GM12872 (cell line): Measurements from ENCODE around the gene SMPD2.

Experiments used
- TF ChIP-seq, protein P1 (sequence below): IDR thresholded peaks from 3 replicates; pipeline ENCODE4 v1.5.1; 2011; ENCODE audit warnings: low read depth, mild to moderate bottlenecking, low read length, moderate library complexity; ENCODE audit not compliant: insufficient read depth

Gene SMPD2

DNA sequence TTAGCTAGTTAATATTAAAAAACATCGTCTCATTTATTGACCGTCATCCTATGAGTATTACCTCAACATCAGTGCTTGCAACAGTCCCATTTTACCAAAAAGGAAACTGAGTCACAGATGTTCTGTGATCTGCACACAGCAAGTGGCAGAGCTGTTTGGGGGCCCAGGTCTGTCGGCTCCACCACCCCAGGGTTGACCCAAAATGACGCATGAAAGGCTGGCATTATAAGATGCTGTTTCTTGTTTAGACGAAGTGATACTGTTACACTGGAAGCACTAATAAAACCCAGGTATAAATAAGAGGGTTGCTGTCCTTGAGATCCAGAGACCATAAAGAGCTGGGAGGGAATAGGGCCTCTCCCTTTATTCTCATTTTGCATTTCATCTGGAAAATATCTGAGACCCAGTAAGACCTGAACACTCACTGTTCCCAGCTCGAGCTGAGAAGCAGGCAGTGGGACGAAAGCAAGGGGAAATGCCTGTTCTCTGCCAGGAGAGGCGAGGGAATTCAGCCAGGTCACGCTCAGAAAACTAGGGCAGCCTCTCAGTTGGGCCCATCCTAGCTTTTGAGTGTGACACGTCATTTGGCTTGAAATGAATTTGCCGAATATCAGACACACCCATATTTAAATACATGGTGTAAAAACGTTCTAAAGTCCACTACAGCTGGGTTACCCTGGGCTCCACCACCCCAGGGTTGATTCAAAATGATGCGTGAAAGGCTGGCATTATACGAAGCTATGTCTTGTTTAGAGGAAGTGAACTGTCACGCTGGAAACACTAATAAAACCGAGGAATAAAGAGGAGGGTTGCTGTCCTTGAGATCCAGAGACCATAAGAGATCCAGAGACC, 16.4 kb downstream of the SMPD2 start:
- TF ChIP-seq, protein P1, sequence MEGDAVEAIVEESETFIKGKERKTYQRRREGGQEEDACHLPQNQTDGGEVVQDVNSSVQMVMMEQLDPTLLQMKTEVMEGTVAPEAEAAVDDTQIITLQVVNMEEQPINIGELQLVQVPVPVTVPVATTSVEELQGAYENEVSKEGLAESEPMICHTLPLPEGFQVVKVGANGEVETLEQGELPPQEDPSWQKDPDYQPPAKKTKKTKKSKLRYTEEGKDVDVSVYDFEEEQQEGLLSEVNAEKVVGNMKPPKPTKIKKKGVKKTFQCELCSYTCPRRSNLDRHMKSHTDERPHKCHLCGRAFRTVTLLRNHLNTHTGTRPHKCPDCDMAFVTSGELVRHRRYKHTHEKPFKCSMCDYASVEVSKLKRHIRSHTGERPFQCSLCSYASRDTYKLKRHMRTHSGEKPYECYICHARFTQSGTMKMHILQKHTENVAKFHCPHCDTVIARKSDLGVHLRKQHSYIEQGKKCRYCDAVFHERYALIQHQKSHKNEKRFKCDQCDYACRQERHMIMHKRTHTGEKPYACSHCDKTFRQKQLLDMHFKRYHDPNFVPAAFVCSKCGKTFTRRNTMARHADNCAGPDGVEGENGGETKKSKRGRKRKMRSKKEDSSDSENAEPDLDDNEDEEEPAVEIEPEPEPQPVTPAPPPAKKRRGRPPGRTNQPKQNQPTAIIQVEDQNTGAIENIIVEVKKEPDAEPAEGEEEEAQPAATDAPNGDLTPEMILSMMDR, result no peak

DNA sequence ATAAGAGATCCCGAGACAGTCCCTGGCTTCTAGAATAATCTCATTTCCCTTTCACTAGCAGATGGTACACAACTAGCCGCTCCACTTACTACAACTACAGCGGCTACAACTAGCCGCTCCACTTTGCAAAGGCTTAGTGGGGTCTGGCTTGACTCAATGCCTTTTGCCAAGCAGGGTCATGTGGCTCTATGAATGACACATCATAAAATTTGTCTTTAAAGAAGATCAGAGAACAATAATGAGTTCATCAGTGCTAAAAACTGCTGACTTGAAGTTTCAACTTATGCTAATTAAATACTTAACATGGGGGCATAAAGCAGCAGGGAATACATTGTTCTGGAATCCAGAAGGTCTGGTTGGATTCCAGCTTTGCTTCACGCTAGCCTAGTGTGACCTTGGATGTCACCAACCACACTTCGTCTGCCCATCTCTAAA, 17.1 kb downstream of the SMPD2 start:
- TF ChIP-seq, protein P1, result no peak

DNA sequence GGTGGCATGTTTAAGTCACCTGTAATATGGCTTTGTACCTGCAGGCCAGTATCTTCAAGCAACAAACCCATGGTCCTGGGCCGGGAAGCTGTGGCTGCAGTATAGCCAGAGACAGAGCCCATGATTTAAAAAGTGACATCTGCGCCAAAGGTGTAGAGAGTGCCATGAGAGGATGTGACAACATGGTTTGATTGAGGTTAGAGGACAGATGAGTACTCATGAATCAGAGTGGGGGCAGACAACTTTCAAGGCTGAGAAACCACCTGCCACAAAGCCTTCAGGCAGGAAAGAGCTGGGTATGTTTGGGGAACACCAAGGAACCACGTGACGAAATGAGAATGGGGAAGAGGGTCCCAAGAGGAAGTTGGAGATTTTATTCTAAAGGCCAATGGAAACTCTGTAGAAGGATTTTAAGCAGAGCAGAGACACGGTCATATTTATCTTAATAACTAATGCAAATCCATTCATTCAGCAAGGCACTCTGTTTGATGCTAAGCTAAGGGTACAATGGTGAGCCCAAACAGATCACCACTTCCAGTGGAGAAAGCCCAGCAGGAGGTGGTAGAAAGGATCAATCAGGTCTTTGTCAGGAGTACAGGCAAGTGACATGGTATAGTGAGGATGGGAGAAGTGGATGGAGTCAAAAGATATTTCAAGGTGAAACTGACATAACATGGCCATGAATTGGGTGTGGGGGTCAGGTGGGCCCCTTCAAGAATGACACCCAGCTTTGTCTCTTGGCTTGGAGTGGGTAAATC, 18.4 kb downstream of the SMPD2 start:
- TF ChIP-seq, protein P1, result no peak

DNA sequence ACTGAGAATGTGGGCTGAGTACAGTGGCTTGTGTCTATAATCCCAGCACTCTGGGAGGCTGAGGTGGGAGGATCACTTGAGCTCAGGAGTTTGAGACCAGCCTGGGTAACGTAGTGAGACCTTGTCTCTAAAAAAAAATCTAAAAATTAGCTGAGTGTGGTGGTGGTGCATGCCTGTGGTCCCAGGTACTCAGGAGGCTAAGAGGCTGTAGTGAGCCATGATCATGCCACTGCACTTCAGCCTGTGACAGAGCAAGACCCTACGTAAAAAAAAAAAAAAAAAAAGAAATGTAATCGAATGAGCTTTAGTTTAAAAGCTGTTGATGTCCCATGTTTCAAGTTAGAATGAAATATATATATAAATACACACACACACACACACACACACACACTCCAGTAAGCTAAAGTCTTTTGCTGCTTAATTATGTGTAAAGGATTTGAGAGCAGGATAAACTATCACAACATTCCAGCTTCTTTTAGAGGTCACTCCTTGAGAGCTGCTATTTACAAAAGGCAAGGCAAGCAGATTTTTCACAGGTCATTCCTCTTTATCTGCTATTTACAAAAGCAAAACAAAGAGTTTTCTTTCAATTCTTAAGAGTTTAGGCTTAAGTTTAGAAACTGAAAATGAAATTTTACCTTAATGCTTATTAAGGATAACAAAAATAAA, 19.8 kb downstream of the SMPD2 start:
- TF ChIP-seq, protein P1, result no peak

DNA sequence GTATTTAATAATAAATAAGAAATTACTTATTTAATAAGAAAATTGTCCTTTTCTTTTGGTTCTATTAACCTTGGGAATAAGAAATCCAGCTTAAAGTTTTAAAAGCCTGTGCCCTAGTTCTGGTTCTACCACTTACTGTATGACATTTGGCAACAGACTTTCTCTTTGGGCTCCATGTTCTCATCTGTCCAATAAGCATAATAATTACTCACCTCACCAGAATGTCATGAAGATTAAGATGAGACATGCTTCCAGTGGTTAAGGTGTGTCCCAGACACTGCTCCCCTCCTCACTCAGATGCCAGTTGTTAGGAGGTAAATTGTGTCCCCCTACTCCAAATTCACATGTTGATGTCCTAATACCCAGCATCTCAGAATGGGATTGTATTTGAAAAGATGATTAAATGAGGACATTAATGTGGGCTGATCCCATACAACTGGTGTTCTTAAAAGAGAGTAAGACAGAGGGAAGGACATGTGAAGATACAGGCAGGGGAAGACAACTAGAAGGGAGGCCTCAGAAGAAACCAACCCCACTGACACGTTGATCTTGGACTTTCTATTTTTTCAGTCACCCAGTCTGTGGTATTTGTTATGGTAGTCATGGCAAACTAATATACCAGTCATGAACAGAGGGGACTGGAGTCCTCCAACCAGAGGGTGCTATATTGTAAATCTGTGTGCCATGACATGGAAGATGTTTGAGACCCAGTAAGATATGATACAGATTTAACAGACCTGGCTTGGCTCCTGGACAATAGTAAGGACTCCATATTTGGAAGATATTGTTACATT, 21.4 kb downstream of the SMPD2 start:
- TF ChIP-seq, protein P1, result no peak

DNA sequence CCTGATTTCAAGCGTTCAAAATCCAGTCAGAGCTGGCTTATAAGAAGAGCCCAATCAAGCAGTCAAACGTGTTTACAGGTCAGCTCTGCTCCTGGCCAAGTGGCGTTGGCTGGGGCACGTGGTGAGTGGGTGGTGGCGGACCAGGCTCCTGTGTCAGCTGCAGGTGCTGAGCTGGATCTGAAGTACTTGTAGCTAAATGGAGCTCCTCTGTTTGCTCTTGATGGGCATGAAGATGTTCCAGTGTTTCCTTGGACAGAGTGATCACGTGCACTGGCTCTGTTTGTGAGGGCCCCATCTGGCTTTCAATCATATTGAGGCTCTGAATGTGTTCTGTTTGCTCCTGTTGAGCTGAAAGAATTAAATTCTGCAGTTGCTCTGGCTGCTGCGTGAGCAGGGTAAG, 25.2 kb downstream of the SMPD2 start:
- TF ChIP-seq, protein P1, result no peak
